ENCODE results near the gene IL10RB.

DNA sequence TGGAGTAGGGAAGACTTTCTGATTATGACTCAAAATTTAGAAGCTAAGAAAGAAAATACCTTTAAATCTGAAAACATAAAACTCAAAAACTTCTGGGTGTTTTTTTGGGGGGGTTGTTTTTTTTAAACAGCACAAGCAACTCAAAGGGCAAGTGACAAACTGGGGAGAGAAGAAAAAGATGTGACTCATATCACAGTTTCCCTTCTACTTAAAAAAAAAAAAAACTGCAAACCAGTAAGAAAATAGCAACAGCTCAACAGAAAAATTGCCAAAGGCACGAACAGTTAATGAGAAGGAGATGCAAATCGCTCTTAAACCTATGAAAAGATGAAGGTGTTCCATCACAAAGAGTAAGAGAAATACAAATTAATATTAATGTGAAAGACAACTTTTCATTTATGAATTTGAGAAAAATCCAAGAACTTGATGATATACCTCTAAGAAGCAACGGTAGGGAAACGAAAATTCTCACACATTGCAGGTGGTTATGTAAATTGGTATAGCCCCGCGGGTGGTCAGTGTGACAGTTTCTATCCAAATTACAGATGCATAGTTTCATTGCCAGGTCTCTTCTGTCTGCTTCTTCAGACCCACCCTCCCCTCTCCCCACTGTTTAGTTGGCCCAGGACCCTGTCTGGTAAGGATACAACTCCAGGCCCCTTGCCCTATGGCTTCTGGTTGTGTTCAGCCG, 27.5 kb upstream of the IL10RB start:
- TF ChIP-seq, protein P1, sequence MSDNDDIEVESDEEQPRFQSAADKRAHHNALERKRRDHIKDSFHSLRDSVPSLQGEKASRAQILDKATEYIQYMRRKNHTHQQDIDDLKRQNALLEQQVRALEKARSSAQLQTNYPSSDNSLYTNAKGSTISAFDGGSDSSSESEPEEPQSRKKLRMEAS (IDR thresholded peaks at IDR 0.05): no peak
- no peak for TF ChIP-seq MAFK (IDR thresholded peaks at IDR 0.05; ENCODE audit: partially characterized antibody)
- TF ChIP-seq JUN (IDR thresholded peaks at IDR 0.05): no peak
- TF ChIP-seq POLR2A (IDR thresholded peaks at IDR 0.05; ENCODE audit: low read length): no peak
- TF ChIP-seq REST (IDR thresholded peaks at IDR 0.05): no peak

All from A549 (cell line).